HCT116 (cell line): ENCODE results near the gene RPS27L.

ENCODE experiments used
- ATF3 ChIP-seq: IDR thresholded peaks from 2 replicates; pipeline ENCODE4 v1.6.1; 2012
- CEBPB ChIP-seq: IDR thresholded peaks from 2 replicates; pipeline ENCODE4 v1.6.1; 2012; ENCODE audit warnings: low read depth
- CTCF ChIP-seq, 3 experiments: fragments of 200-600 bp in 1 of 3; sonication (generic) in 1 of 3; IDR thresholded peaks in 2 of 3; conservative IDR thresholded peaks in 1 of 3; 2 replicates each; pipeline ENCODE4 v1.5.1; 2012 to 2017; ENCODE audit warnings: low read depth in 2 of 3, low read length in 2 of 3, antibody characterized with exemption in 1 of 3, borderline replicate concordance in 1 of 3, control low read depth in 1 of 3, mild to moderate bottlenecking in 1 of 3, mixed read lengths in 1 of 3, mixed run types in 1 of 3, moderate library complexity in 1 of 3; ENCODE audit not compliant: insufficient read depth in 1 of 3
- EZH2 ChIP-seq: fragments of 200-600 bp; sonication (generic); IDR thresholded peaks from 2 replicates; pipeline ENCODE4 v1.6.1; 2017; ENCODE audit warnings: antibody characterized with exemption, mixed run types
- EZH2phosphoT487 ChIP-seq: fragments of 200-600 bp; IDR thresholded peaks from 2 replicates; pipeline ENCODE4 v1.6.1; 2018; ENCODE audit warnings: antibody characterized with exemption, borderline replicate concordance
- MAX ChIP-seq: IDR thresholded peaks from 2 replicates; pipeline ENCODE4 v1.6.1; 2012
- POLR2A ChIP-seq: IDR thresholded peaks from 2 replicates; pipeline ENCODE4 v1.7.0; 2011; ENCODE audit warnings: borderline replicate concordance; ENCODE audit not compliant: insufficient read depth, insufficient read length; ENCODE audit errors: extremely low read depth
- TCF7L2 ChIP-seq: IDR thresholded peaks from 2 replicates; pipeline ENCODE4 v1.7.0; 2011; ENCODE audit warnings: borderline replicate concordance, inconsistent platforms; ENCODE audit not compliant: insufficient read depth, insufficient read length; ENCODE audit errors: extremely low read depth
- YY1 ChIP-seq: IDR thresholded peaks from 2 replicates; pipeline ENCODE4 v1.6.1; 2011; ENCODE audit warnings: low read length, low read depth, moderate library complexity, mild to moderate bottlenecking; ENCODE audit not compliant: insufficient replicate concordance; ENCODE audit errors: extremely low read depth
- ZFX ChIP-seq: fragments of 450-650 bp; IDR thresholded peaks from 2 replicates; pipeline ENCODE4 v1.6.1; 2017
- ZNF274 ChIP-seq: fragments of 200-500 bp; sonication (Bioruptor generic); IDR thresholded peaks from 2 replicates; pipeline ENCODE4 v1.6.1; 2014; ENCODE audit warnings: mild to moderate bottlenecking, low read depth, low read length, inconsistent platforms

GRCh38 chr15:63140936-63141335 lies 16.3 kb downstream of the RPS27L start:
- TF ChIP-seq CTCF (IDR thresholded peaks at IDR 0.05 in 2 of 3, conservative IDR thresholded peaks at IDR 0.05 in 1 of 3; ENCODE audit: borderline replicate concordance in 1 of 3, insufficient read depth in 1 of 3, low read depth in 2 of 3, low read length in 2 of 3), result no peak
- TF ChIP-seq YY1, result no peak
- TF ChIP-seq ZNF274, result no peak
- TF ChIP-seq EZH2phosphoT487, result no peak
- TF ChIP-seq EZH2, result no peak
- TF ChIP-seq ZFX, result no peak
- no peak for TF ChIP-seq POLR2A
- TF ChIP-seq TCF7L2, result no peak
- no peak for TF ChIP-seq CEBPB
- TF ChIP-seq MAX, result no peak
- TF ChIP-seq ATF3, result no peak
